Memory B cell (primary cell): Measurements from ENCODE around the gene PURA.

Experiments
- ATAC-seq: fragments of 150-1000 bp; cut with Tn5 transposase; 2 replicates; pipeline ENCODE4 v1.10.0; 2021; ENCODE audit warnings: low read depth, mild to moderate bottlenecking, moderate library complexity
- DNase-seq, 2 donors: peaks; one replicate each; pipeline ENCODE4 v3.0.0; 2022; ENCODE audit warnings: low spot score in 2 of 2
- H3K27ac Mint-ChIP-seq: one replicate; pipeline ENCODE4 v1.8.0; 2022; ENCODE audit warnings: mild to moderate bottlenecking, moderate library complexity, mixed read lengths
- H3K27me3 Mint-ChIP-seq: one replicate; pipeline ENCODE4 v1.8.0; 2022; ENCODE audit warnings: mixed read lengths
- H3K36me3 Mint-ChIP-seq: one replicate; pipeline ENCODE4 v1.8.0; 2022; ENCODE audit warnings: mild to moderate bottlenecking, mixed read lengths
- H3K4me1 Mint-ChIP-seq: one replicate; pipeline ENCODE4 v1.8.0; 2022; ENCODE audit warnings: mixed read lengths
- H3K4me3 Mint-ChIP-seq: one replicate; pipeline ENCODE4 v1.8.0; 2022; ENCODE audit warnings: mild to moderate bottlenecking, moderate library complexity, mixed read lengths
- H3K9me3 Mint-ChIP-seq: one replicate; pipeline ENCODE4 v1.8.0; 2022; ENCODE audit warnings: mixed read lengths

Gene PURA

DNA sequence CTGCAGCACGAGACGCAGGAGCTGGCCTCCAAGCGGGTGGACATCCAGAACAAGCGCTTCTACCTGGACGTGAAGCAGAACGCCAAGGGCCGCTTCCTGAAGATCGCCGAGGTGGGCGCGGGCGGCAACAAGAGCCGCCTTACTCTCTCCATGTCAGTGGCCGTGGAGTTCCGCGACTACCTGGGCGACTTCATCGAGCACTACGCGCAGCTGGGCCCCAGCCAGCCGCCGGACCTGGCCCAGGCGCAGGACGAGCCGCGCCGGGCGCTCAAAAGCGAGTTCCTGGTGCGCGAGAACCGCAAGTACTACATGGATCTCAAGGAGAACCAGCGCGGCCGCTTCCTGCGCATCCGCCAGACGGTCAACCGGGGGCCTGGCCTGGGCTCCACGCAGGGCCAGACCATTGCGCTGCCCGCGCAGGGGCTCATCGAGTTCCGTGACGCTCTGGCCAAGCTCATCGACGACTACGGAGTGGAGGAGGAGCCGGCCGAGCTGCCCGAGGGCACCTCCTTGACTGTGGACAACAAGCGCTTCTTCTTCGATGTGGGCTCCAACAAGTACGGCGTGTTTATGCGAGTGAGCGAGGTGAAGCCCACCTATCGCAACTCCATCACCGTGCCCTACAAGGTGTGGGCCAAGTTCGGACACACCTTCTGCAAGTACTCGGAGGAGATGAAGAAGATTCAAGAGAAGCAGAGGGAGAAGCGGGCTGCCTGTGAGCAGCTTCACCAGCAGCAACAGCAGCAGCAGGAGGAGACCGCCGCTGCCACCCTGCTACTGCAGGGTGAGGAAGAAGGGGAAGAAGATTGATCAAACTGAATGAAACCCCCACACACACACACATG lies 654 bp downstream of the PURA start:
- H3K9me3 Mint-ChIP-seq = no peaks in the 10 kb centered on the region
- H3K36me3 Mint-ChIP-seq = no peaks in the 10 kb centered on the region
- H3K4me3 Mint-ChIP-seq = peak overlapping the region; percentile 96
- no peaks in the 10 kb centered on the region for H3K27me3 Mint-ChIP-seq
- ATAC-seq (peak; percentile 10), DNase-seq (peak; percentile 26 to 54)
- H3K27ac Mint-ChIP-seq = peak overlapping the region; percentile 95
- H3K4me1 Mint-ChIP-seq = peaks cover 39% of the 10 kb centered on the region

DNA sequence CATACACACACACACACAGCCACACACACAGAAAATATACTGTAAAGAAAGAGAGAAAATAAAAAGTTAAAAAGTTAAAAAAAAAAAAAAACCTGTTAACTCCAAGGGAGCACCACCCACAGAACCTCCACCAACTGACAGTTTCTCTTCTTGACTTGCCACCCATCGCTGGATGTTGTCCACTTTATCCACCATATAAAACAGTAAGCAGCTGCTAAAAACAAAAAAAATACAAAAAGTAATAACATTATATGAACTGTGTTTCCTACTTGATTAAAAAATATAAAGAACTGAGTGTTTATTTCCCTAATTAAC lies 1.2 kb downstream of the PURA start:
- ATAC-seq = no peak
- Mint-ChIP-seq H3K27me3 (no peaks in the 10 kb centered on the region), H3K4me1 (peaks cover 39% of the 10 kb centered on the region)

GRCh38 chr5:140116716-140117115 lies 2.8 kb downstream of the PURA start:
- Mint-ChIP-seq H3K27me3 (no peaks in the 10 kb centered on the region), H3K36me3 (no peaks in the 10 kb centered on the region), H3K4me3 (peak overlapping the region; percentile 1), H3K4me1 (peaks cover 40% of the 10 kb centered on the region), H3K9me3 (no peaks in the 10 kb centered on the region), H3K27ac (no peak overlapping the region)
- ATAC-seq = no peak
- no peak for DNase-seq

More for the DNA sequence above, 1.2 kb downstream of the PURA start:
- no peak for DNase-seq
- no peaks in the 10 kb centered on the region for H3K36me3 Mint-ChIP-seq
- no peaks in the 10 kb centered on the region for H3K9me3 Mint-ChIP-seq
- H3K4me3 Mint-ChIP-seq = peak overlapping the region; percentile 96
- peak overlapping the region; percentile 95 for H3K27ac Mint-ChIP-seq

DNA sequence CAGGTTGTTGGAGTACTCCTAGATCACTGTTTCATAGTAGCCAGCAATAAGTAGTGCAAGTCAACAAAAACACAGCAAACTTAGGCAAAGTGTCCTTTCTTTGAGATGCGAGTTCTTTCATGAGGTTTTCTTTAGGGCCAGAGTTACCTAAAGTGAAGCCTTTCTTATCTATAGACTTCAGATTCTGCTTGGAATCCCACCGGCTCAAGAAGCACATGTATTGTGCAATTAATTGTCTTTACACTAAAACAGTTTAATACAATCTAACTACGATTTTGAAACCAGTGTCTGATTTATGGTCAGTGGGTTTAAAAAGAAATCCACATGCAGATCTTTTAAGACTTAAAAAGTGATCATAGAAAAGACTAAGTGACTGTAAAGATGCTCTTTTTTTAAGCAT lies 3.6 kb downstream of the PURA start:
- no peak overlapping the region for H3K27ac Mint-ChIP-seq
- H3K27me3 Mint-ChIP-seq = no peaks in the 10 kb centered on the region
- peaks cover 37% of the 10 kb centered on the region for H3K4me1 Mint-ChIP-seq
- no peaks in the 10 kb centered on the region for H3K9me3 Mint-ChIP-seq
- H3K36me3 Mint-ChIP-seq = no peaks in the 10 kb centered on the region
- ATAC-seq (no peak), DNase-seq (no peak)
- H3K4me3 Mint-ChIP-seq = no peak overlapping the region

DNA sequence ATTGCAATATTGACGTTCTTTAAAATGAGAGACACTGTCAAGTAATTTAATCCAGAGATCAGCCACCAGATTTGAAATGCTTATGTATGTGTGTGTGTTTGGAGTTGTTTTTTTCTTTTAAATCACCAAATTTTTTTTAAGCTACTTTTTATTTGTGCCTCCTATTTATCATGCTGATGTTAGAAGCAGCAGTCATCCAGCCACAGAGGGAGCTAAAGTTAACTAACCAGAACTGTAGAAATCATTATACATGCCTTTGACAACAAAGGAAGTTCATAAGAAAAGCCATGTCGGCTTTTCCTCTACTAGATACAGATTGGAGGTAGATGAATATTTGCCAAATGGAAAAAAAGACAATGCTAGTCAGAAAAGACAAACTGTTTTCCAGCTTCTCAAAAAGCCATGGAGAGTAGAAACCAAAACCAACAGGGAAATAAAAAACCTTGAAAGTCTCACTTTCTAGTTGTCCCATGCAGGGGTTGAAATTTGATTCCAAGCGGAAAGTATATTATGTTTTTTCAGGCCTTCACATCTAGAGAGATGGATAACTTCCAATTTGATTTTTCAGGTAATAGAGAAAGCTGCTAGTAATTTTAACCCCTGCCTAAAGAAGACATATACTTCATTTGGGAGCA lies 4.5 kb downstream of the PURA start:
- no peak overlapping the region for H3K4me3 Mint-ChIP-seq
- no peaks in the 10 kb centered on the region for H3K27me3 Mint-ChIP-seq
- H3K27ac Mint-ChIP-seq = peak overlapping the region; percentile 28
- H3K4me1 Mint-ChIP-seq = peaks cover 34% of the 10 kb centered on the region
- H3K9me3 Mint-ChIP-seq = no peaks in the 10 kb centered on the region
- ATAC-seq (no peak), DNase-seq (no peak)
- no peaks in the 10 kb centered on the region for H3K36me3 Mint-ChIP-seq

DNA sequence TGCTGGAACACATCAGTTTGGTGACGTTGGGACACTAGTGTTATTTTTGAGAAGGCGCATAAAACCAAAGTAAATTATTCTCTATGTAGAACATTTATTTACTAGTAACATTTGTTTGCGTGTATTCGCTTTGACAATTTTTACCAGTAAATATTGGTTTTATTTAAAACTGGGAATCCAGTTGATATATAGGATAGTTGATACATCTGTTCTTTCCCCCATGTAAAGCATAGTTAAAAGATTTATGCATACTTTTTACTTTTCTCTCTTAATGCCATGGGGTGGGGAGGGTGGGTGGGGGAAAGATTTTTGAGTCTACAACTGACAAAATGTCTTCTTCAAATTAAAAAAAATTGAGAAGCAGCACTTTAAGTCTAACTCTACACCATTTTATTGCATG lies 11.7 kb downstream of the PURA start, which contains the start of gene IGIP:
Gene IGIP, plus strand, starts transcription at position 301 of the 400 bp plus-strand sequence. CDS start 2,540 bp downstream, outside the sequence.
- H3K27ac Mint-ChIP-seq = no peak within 1 kb of the TSS
- H3K9me3 Mint-ChIP-seq = no peaks in the 10 kb centered on the region
- DNase-seq (no peak), ATAC-seq (no peak)
- H3K36me3 Mint-ChIP-seq = no peaks in the 10 kb centered on the region
- H3K4me1 Mint-ChIP-seq = peaks cover 19% of the 10 kb centered on the region
- H3K4me3 Mint-ChIP-seq = no peak within 1 kb of the TSS
- H3K27me3 Mint-ChIP-seq = no peaks in the 10 kb centered on the region

- H3K36me3 Mint-ChIP-seq = no peaks in the 10 kb centered on the region
- no peak overlapping the region for H3K4me3 Mint-ChIP-seq
- H3K9me3 Mint-ChIP-seq = no peaks in the 10 kb centered on the region
- H3K27me3 Mint-ChIP-seq = no peaks in the 10 kb centered on the region
- ATAC-seq (no peak), DNase-seq (no peak)
- peaks cover 20% of the 10 kb centered on the region for H3K4me1 Mint-ChIP-seq
- H3K27ac Mint-ChIP-seq = no peak overlapping the region
These were observed 12.6 kb downstream of the PURA start for GRCh38 chr5:140126315-140127012.

- Mint-ChIP-seq H3K9me3 (no peaks in the 10 kb centered on the region), H3K27ac (no peak overlapping the region), H3K4me1 (peaks cover 23% of the 10 kb centered on the region), H3K27me3 (no peaks in the 10 kb centered on the region), H3K36me3 (no peaks in the 10 kb centered on the region), H3K4me3 (no peak overlapping the region)
- DNase-seq (no peak), ATAC-seq (no peak)
These were observed 14.5 kb downstream of the PURA start for GRCh38 chr5:140128376-140128775.

DNA sequence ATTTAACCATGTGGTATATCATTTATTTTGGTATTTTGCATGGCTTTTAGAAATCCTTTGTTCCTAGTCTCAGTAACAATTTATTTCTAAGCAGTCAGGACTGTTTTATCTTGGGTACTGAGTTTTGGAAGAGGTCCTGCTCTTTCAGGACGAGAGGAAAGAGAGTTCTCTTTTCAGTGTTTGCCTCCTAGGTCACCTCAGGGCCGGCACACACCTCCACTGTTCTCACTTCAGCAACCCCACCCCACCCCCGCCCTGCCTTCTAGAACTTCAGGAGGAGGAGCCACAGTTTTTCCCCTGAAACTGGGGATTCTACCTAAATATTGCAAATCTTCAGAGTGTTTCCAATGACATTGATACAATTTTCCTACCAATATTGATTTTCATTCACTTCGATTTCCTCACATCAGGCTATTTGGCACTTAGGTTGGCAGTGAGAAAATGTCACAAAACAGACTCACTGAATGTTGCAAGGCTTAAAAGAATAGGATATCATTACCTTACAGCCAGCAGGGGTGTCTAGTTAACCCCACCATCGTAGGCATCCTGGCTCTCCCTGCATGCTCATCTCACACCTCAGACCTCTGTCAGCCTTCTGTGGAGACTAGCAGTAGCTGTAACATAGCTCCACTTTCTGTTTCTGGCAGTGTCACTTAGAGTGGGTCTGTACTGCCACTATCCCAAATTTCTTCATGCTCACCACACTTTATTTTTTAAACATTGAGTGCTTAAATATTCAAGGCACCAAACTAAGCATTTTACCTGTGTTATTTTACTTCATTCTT lies 17.2 kb downstream of the PURA start:
- no peak for ATAC-seq
- no peak overlapping the region for H3K27ac Mint-ChIP-seq
- peaks cover 32% of the 10 kb centered on the region for H3K4me1 Mint-ChIP-seq

GRCh38 chr5:140131967-140132409 lies 18.1 kb downstream of the PURA start:
- H3K36me3 Mint-ChIP-seq = no peaks in the 10 kb centered on the region
- ATAC-seq (peak; percentile 66), DNase-seq (no peak)
- H3K4me3 Mint-ChIP-seq = no peak overlapping the region
- peaks cover 28% of the 10 kb centered on the region for H3K4me1 Mint-ChIP-seq
- no peaks in the 10 kb centered on the region for H3K9me3 Mint-ChIP-seq
- no peak overlapping the region for H3K27ac Mint-ChIP-seq
- H3K27me3 Mint-ChIP-seq = no peaks in the 10 kb centered on the region

More for the DNA sequence above, 17.2 kb downstream of the PURA start:
- H3K9me3 Mint-ChIP-seq = no peaks in the 10 kb centered on the region
- no peaks in the 10 kb centered on the region for H3K36me3 Mint-ChIP-seq
- no peaks in the 10 kb centered on the region for H3K27me3 Mint-ChIP-seq
- H3K4me3 Mint-ChIP-seq = no peak overlapping the region
- DNase-seq = no peak

GRCh38 chr5:140133514-140134167 lies 19.7 kb downstream of the PURA start:
- no peak overlapping the region for H3K27ac Mint-ChIP-seq
- no peaks in the 10 kb centered on the region for H3K9me3 Mint-ChIP-seq
- ATAC-seq = no peak
- H3K4me1 Mint-ChIP-seq = peaks cover 29% of the 10 kb centered on the region
- H3K4me3 Mint-ChIP-seq = no peak overlapping the region
- H3K27me3 Mint-ChIP-seq = no peaks in the 10 kb centered on the region
- no peaks in the 10 kb centered on the region for H3K36me3 Mint-ChIP-seq
- no peak for DNase-seq

DNA sequence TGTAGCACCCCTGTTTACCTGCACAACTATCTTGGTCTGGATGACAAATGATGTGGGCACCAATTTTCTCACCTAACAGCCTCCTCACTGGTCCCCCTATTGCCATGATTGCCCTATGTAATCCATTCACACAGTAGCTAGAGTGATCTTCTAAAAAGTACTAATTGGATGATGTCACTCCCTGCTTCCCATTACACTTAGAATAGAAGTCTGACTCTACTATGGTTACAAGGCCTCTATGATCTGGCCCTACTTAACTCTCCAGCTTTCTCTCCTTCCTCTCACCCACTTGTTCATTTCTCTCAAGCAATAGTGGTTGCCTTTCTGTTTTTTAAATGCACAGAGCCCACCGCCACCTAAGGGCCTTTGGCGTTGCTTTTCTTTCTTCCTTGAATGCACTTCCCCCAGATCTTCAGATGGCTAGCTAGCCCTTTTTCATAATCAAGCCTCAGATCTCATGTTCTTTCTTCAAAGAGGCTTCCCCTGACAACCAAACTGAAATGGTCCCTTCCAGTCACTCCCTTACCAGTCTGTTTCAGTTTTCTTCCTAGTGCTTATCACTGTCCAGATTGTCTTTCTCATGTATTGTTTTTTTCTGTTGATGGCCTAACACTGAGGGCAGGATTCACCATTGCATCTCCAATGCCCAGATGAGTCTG lies 20.5 kb downstream of the PURA start:
- no peak for ATAC-seq
- Mint-ChIP-seq H3K9me3 (no peaks in the 10 kb centered on the region), H3K4me1 (peaks cover 29% of the 10 kb centered on the region), H3K36me3 (no peaks in the 10 kb centered on the region), H3K27me3 (no peaks in the 10 kb centered on the region), H3K27ac (no peak overlapping the region), H3K4me3 (no peak overlapping the region)
- no peak for DNase-seq

DNA sequence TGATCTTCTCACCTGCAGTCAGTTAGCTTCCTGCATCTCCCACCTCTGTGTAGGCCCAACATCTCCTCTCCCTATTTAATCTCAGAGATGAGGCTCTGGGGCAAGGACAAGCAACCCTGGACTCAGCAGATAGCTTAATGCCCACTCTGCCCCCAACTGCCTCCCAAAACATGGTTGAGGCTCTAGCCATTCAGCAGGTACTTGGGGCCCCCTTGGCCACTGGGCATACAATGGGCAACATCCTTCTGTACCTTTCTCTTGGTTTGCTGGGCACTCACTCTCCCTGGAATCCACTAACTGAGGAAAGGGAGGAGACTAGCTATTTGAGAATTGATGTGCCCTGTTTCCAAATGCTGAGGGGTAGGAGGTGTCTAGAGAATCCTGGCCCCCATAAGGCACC lies 21.2 kb downstream of the PURA start:
- Mint-ChIP-seq H3K4me3 (no peak overlapping the region), H3K27ac (no peak overlapping the region), H3K9me3 (no peaks in the 10 kb centered on the region), H3K4me1 (peaks cover 30% of the 10 kb centered on the region), H3K27me3 (no peaks in the 10 kb centered on the region), H3K36me3 (peaks cover 1% of the 10 kb centered on the region)
- ATAC-seq (no peak), DNase-seq (no peak)
